ENCODE measurements around the gene HASPIN.

HASPIN gene

GRCh38 chr17:3739422-3740124 lies 15.9 kb downstream of the HASPIN start:
- Mint-ChIP-seq H3K27ac (peak overlapping the region; percentile 85), H3K4me3 (no peak overlapping the region), H3K27me3 (no peaks in the 10 kb centered on the region), H3K9me3 (no peaks in the 10 kb centered on the region), H3K4me1 (peaks cover 44% of the 10 kb centered on the region), H3K36me3 (no peaks in the 10 kb centered on the region)
- no peak for ATAC-seq

- no peaks in the 10 kb centered on the region for H3K9me3 Mint-ChIP-seq
- H3K4me3 Mint-ChIP-seq, result peak overlapping the region; percentile 36
- H3K36me3 Mint-ChIP-seq, result no peaks in the 10 kb centered on the region
- peak overlapping the region; percentile 85 for H3K27ac Mint-ChIP-seq
- peaks cover 42% of the 10 kb centered on the region for H3K4me1 Mint-ChIP-seq
- H3K27me3 Mint-ChIP-seq, result no peaks in the 10 kb centered on the region
- ATAC-seq, result peak; percentile 82
Measured at GRCh38 chr17:3740611-3741073, 16.9 kb downstream of the HASPIN start.

- Mint-ChIP-seq H3K36me3 (no peaks in the 10 kb centered on the region), H3K27me3 (no peaks in the 10 kb centered on the region), H3K4me3 (no peak overlapping the region), H3K9me3 (no peaks in the 10 kb centered on the region), H3K27ac (no peak overlapping the region), H3K4me1 (peaks cover 25% of the 10 kb centered on the region)
- no peak for ATAC-seq
Measured at GRCh38 chr17:3744014-3744413, 20.3 kb downstream of the HASPIN start.

DNA sequence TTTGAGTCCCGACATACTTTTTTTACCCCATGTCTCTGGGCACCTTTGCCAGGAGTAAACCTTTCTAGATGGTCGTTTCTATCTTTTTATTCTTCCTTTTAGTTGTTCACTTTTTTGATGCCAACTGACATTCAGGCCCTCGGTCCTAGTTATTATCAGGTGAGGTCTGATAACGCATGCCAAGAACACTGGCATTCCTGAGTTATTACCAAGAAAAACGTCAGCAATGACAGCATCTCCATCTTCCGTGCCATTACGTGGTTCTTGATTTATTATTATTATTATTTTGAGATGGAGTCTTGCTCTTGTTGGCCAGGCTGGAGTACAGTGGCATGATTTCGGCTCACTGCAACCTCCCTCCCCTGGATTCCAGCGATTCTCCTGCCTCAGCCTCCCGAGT lies 21.4 kb downstream of the HASPIN start:
- Mint-ChIP-seq H3K27ac (no peak overlapping the region), H3K9me3 (no peaks in the 10 kb centered on the region), H3K36me3 (no peaks in the 10 kb centered on the region), H3K4me3 (no peak overlapping the region), H3K27me3 (no peaks in the 10 kb centered on the region), H3K4me1 (peaks cover 18% of the 10 kb centered on the region)
- ATAC-seq, result no peak

GRCh38 chr17:3747805-3748204 lies 24.1 kb downstream of the HASPIN start:
- H3K4me1 Mint-ChIP-seq, result peaks cover 22% of the 10 kb centered on the region

GRCh38 chr17:3748576-3748975 lies 24.9 kb downstream of the HASPIN start:
- no peak overlapping the region for H3K4me3 Mint-ChIP-seq
- no peak overlapping the region for H3K27ac Mint-ChIP-seq
- H3K36me3 Mint-ChIP-seq, result no peaks in the 10 kb centered on the region
- H3K27me3 Mint-ChIP-seq, result no peaks in the 10 kb centered on the region
- H3K9me3 Mint-ChIP-seq, result no peaks in the 10 kb centered on the region
- H3K4me1 Mint-ChIP-seq, result peaks cover 22% of the 10 kb centered on the region
- no peak for ATAC-seq

More at GRCh38 chr17:3747805-3748204, 24.1 kb downstream of the HASPIN start:
- Mint-ChIP-seq H3K4me3 (no peak overlapping the region), H3K27ac (no peak overlapping the region), H3K9me3 (no peaks in the 10 kb centered on the region), H3K36me3 (no peaks in the 10 kb centered on the region), H3K27me3 (no peaks in the 10 kb centered on the region)
- no peak for ATAC-seq

DNA sequence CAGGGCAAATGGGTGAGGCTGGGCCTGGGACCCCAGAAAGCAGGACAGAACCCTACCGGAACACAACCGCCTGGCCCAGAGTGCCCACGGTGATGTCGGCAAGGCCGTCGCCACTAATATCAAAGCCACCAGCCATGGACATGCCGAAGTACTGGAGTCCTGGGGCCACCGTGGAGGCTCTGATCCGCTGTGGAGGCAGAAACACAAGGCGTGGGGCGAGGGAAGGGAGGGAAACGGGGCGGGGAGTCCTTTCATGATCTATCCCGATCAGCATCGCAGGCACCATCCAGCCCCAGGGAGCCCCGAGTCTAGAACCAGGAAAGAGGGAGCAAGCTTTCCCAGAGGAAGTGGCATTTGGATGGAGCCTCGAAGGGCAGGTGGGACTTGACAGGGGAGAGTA lies 26.6 kb downstream of the HASPIN start:
- Mint-ChIP-seq H3K4me3 (no peak overlapping the region), H3K4me1 (peaks cover 26% of the 10 kb centered on the region), H3K36me3 (no peaks in the 10 kb centered on the region), H3K9me3 (no peaks in the 10 kb centered on the region), H3K27ac (peak overlapping the region; percentile 67), H3K27me3 (no peaks in the 10 kb centered on the region)
- no peak for ATAC-seq

GRCh38 chr17:3750926-3751325 lies 27.2 kb downstream of the HASPIN start:
- no peaks in the 10 kb centered on the region for H3K36me3 Mint-ChIP-seq
- H3K4me1 Mint-ChIP-seq, result peaks cover 32% of the 10 kb centered on the region
- no peaks in the 10 kb centered on the region for H3K27me3 Mint-ChIP-seq
- H3K4me3 Mint-ChIP-seq, result peak overlapping the region; percentile 27
- ATAC-seq, result peak; percentile 71
- H3K9me3 Mint-ChIP-seq, result no peaks in the 10 kb centered on the region
- peak overlapping the region; percentile 67 for H3K27ac Mint-ChIP-seq

DNA sequence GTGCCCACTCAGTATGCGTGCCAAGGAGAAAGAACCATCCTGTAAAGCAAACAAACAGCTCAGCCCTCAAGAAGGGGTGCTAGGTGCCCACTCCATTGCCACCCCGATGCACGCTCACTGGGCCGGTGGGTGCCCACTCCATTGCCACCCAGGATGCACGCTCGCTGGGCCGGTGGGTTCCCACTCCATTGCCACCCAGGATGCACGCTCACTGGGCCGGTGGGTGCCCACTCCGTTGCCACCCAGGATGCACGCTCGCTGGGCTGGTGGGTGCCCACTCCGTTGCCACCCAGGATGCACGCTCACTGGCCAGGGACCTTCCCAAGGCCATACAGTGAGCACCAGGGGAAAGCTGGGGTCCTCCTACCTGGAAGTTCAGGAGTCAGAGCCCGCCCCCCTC lies 28.1 kb downstream of the HASPIN start:
- Mint-ChIP-seq H3K27me3 (no peaks in the 10 kb centered on the region), H3K9me3 (no peaks in the 10 kb centered on the region), H3K4me3 (no peak overlapping the region), H3K4me1 (peaks cover 30% of the 10 kb centered on the region), H3K36me3 (no peaks in the 10 kb centered on the region), H3K27ac (no peak overlapping the region)
- no peak for ATAC-seq

GRCh38 chr17:3753624-3754023 lies 29.9 kb downstream of the HASPIN start:
- Mint-ChIP-seq H3K9me3 (no peaks in the 10 kb centered on the region), H3K4me3 (no peak overlapping the region), H3K27me3 (no peaks in the 10 kb centered on the region), H3K4me1 (peaks cover 26% of the 10 kb centered on the region), H3K36me3 (no peaks in the 10 kb centered on the region), H3K27ac (no peak overlapping the region)
- ATAC-seq, result no peak

DNA sequence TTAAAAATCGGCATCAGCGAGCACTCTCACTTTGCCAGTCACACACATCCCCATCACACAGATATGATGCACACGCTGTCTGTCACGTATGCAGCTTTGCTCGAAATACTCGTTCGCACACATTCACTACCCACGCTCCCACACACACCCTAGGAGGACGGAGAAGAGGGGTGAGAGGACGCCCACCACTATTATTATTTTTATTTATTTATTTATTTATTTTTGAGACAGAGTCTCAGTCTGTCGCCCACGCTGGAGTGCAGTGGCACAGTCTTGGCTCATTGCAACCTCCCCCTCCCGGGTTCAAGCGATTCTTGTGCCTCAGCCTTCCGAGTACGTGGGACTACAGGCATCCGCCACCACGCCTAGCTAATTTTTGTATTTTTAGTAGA lies 30.4 kb downstream of the HASPIN start:
- no peaks in the 10 kb centered on the region for H3K36me3 Mint-ChIP-seq
- H3K4me3 Mint-ChIP-seq, result no peak overlapping the region
- H3K4me1 Mint-ChIP-seq, result peaks cover 26% of the 10 kb centered on the region
- no peaks in the 10 kb centered on the region for H3K9me3 Mint-ChIP-seq
- no peaks in the 10 kb centered on the region for H3K27me3 Mint-ChIP-seq
- no peak for ATAC-seq
- peak overlapping the region; percentile 85 for H3K27ac Mint-ChIP-seq

DNA sequence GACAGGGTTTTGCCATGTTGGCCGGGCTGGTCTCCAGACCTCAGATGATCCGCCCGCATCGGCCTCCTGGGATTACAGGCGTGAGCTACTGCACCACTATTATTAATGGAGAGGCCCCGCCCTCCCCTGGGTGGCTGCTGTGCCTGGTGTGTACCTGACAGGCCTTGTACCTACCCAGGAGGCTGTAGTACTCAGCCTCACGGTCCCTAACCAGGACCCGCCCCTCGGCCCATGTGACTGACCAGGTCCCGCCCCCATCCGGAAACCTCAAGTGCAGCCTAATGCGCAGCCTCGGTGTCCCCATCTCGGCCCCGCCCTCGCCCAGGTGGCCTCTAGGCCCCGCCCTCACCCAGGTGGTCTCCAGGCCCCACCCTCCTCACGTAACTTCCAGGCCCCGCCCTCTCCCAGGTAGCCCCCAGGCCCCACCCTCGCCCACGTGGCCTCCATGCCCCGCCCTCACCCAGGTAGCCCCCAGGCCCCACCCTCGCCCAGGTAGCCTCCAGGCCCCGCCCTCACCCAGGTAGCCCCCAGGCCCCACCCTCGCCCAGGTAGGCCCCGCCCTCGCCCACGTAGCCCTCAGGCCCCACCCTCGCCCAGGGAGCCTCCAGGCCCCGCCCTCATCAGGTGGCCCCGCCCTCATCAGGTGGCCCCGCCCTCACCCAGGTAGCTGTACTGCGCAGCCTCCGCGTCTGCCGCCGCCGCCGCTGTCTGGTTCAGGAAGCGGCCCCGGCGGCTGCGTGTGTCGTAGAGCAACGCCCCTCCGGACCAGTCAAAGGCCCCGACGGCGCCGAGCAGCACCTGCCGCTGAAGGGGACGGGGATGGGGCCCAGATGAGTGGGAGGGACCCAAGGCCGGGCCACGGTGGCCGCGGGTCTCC lies 31.0 kb downstream of the HASPIN start:
- Mint-ChIP-seq H3K27ac (peak overlapping the region; percentile 85), H3K4me3 (peak overlapping the region; percentile 76), H3K9me3 (peaks cover 2% of the 10 kb centered on the region), H3K4me1 (peaks cover 26% of the 10 kb centered on the region), H3K27me3 (no peaks in the 10 kb centered on the region), H3K36me3 (no peaks in the 10 kb centered on the region)
- ATAC-seq, result peak; percentile 85

GRCh38 chr17:3755335-3756030 lies 31.8 kb downstream of the HASPIN start:
- Mint-ChIP-seq H3K9me3 (peaks cover 6% of the 10 kb centered on the region), H3K27ac (peak overlapping the region; percentile 85), H3K4me3 (peak overlapping the region; percentile 76), H3K36me3 (no peaks in the 10 kb centered on the region), H3K4me1 (peaks cover 20% of the 10 kb centered on the region), H3K27me3 (no peaks in the 10 kb centered on the region)
- ATAC-seq, result no peak

DNA sequence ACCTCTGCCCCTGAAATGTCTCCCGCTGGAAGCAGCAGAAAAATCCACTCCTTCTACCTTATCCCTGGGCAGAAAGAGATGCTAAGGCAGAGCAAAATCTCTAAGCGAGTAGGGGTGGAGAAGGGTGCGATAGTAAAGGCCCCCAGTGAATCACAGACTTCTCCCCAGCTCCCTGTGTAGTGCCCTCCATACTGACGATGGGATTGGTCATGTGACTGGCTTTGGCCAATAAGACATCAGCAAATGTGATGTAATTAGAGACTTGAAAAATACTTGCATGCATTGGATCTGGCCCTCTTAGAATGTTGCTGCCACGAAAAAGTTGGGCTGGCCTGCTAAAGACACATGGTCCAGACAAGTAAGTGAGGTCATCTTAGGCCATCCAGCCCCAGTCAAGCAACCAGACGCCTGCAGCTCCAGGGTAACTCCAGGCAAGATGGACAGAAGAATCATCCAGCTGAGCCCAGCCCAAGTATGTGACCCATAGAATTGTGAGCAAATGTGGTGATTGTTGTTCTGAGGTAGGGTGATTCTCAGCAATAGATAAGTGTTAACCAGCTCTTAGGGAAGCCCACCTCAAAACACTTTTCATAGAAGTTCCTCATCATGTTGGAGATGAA lies 36.0 kb downstream of the HASPIN start:
- no peaks in the 10 kb centered on the region for H3K27me3 Mint-ChIP-seq
- no peak for ATAC-seq
- no peak overlapping the region for H3K4me3 Mint-ChIP-seq
- no peak overlapping the region for H3K27ac Mint-ChIP-seq
- H3K4me1 Mint-ChIP-seq, result peaks cover 29% of the 10 kb centered on the region
- peaks cover 6% of the 10 kb centered on the region for H3K9me3 Mint-ChIP-seq
- H3K36me3 Mint-ChIP-seq, result no peaks in the 10 kb centered on the region
